ENCODE results near the gene DNAI1.

DNA sequence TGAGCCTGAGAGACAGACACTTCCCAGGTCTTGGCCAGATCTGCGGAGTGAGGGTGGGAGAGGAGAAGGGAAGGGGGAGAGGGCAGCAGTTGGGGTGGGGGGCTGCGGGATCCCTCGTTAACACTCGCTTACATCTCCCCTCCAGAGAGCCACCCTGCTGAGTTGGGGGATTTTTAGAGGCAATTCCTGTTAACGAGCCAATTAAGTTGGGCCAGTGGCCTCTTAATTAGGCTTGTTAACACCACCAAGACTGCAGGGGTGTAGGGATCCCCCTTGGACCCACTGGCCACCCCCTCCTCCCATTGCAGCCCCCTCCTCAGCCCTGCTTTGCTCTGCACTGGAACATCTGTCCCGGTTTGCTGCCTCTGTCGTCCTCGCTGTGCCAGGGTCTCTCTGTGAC lies 107.3 kb downstream of the DNAI1 start:
- TF ChIP-seq, protein P1, sequence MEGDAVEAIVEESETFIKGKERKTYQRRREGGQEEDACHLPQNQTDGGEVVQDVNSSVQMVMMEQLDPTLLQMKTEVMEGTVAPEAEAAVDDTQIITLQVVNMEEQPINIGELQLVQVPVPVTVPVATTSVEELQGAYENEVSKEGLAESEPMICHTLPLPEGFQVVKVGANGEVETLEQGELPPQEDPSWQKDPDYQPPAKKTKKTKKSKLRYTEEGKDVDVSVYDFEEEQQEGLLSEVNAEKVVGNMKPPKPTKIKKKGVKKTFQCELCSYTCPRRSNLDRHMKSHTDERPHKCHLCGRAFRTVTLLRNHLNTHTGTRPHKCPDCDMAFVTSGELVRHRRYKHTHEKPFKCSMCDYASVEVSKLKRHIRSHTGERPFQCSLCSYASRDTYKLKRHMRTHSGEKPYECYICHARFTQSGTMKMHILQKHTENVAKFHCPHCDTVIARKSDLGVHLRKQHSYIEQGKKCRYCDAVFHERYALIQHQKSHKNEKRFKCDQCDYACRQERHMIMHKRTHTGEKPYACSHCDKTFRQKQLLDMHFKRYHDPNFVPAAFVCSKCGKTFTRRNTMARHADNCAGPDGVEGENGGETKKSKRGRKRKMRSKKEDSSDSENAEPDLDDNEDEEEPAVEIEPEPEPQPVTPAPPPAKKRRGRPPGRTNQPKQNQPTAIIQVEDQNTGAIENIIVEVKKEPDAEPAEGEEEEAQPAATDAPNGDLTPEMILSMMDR (IDR thresholded peaks at IDR 0.05) = no peak
- TF ChIP-seq POLR2A (IDR thresholded peaks at IDR 0.05) = no peak
